ENCODE data around the gene POLR3E.

- TF ChIP-seq CTCF (IDR thresholded peaks at IDR 0.05) (no peak), POLR2A (IDR thresholded peaks at IDR 0.05) (no peak)
Measured at GRCh38 chr16:22322741-22323140, 25.5 kb downstream of the POLR3E start.
